HEK293T (cell line): ENCODE measurements around the gene SFT2D3.

Experiments
- BHLHE40 ChIP-seq: fragments of 450-650 bp; IDR thresholded peaks from 2 replicates; pipeline ENCODE4 v1.6.1; 2016; ENCODE audit warnings: mild to moderate bottlenecking, moderate library complexity, borderline replicate concordance
- FOXA1 ChIP-seq: fragments of 450-650 bp; IDR thresholded peaks from 2 replicates; pipeline ENCODE4 v1.6.1; 2016; ENCODE audit warnings: mild to moderate bottlenecking
- FOXK2 ChIP-seq: fragments of 450-650 bp; IDR thresholded peaks from 2 replicates; pipeline ENCODE4 v1.6.1; 2016; ENCODE audit warnings: mild to moderate bottlenecking
- FOXM1 ChIP-seq: fragments of 450-650 bp; IDR thresholded peaks from 2 replicates; pipeline ENCODE4 v1.6.1; 2017; ENCODE audit warnings: mild to moderate bottlenecking, borderline replicate concordance
- LEF1 ChIP-seq: fragments of 450-650 bp; IDR thresholded peaks from 2 replicates; pipeline ENCODE4 v1.6.1; 2017; ENCODE audit warnings: mild to moderate bottlenecking, borderline replicate concordance
- NFRKB ChIP-seq: fragments of 450-650 bp; IDR thresholded peaks from 2 replicates; pipeline ENCODE4 v1.6.1; 2016; ENCODE audit warnings: mild to moderate bottlenecking, moderate library complexity
- SUZ12 ChIP-seq: fragments of 450-650 bp; IDR thresholded peaks from 2 replicates; pipeline ENCODE4 v1.6.1; 2016; ENCODE audit warnings: mild to moderate bottlenecking
- TARDBP ChIP-seq: fragments of 450-650 bp; IDR thresholded peaks from 2 replicates; pipeline ENCODE4 v1.6.1; 2016
- ZNF384 ChIP-seq: fragments of 450-650 bp; IDR thresholded peaks from 2 replicates; pipeline ENCODE4 v1.6.1; 2016
- TF ChIP-seq, protein P1 (sequence below): fragments of 450-650 bp; IDR thresholded peaks from 2 replicates; pipeline ENCODE4 v1.6.1; 2016

DNA sequence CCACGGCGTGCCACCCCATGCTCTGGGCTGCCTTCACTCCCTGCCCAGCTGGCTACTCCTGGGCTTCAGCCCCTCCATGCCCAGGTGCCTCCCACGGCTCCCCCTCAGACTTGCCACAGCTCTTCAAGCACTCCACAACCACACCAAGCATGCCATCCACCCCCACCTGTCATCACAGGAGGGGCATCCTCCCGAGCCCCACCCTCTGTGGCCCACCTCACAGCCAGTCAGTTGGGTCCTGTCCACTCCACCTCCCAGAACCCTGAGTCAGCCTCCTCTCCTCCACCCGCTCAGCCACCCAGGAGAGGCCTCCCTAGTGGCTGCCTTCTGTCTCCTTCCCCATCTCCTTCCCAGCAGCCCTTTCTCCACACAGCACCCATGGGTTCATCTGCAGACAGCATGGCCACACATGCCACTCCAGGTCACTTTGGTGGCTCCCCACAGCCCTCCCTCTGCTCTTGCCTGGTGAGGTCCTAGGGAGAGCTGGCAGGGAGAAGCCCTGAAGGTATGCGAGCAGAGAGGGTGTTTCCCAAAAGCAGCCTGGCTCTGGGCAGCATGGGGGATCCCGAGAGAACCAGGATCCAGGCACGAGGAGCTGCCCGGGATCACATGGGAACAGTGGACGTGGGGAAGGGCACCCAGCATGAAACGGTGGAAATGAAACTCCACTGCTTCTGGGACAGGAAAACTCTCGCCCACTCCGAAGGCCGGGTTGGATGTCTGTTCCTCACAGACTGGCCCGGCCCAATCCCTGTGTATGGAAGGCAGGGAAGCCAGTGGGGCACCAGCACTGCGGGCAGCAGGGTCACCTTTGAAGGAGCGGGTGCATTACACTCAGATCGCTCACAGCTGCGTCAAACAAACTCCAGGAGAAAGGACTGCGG lies 28.7 kb upstream of the SFT2D3 start:
- no peak for TF ChIP-seq ZNF384
- TF ChIP-seq SUZ12 = no peak
- TF ChIP-seq BHLHE40 = no peak
- TF ChIP-seq TARDBP = no peak
- TF ChIP-seq NFRKB = no peak
- no peak for TF ChIP-seq FOXK2
- no peak for TF ChIP-seq FOXM1
- no peak for TF ChIP-seq FOXA1
- TF ChIP-seq LEF1 = no peak
- TF ChIP-seq, protein P1, sequence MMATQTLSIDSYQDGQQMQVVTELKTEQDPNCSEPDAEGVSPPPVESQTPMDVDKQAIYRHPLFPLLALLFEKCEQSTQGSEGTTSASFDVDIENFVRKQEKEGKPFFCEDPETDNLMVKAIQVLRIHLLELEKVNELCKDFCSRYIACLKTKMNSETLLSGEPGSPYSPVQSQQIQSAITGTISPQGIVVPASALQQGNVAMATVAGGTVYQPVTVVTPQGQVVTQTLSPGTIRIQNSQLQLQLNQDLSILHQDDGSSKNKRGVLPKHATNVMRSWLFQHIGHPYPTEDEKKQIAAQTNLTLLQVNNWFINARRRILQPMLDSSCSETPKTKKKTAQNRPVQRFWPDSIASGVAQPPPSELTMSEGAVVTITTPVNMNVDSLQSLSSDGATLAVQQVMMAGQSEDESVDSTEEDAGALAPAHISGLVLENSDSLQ = no peak
